ENCODE data around the gene EBF4. TPM values are rescaled to one million over a fixed set of nuclear protein-coding genes. Genes with fewer than 3 reads are reported as not detected.

EBF4 gene
- total RNA-seq, result 100 to 1,000 TPM in 1 of 4 donors, 1 to 10 TPM in 3; 3.7 to 101 (median 5.4) TPM

- Histone ChIP-seq H3K36me3 (no peaks in the 10 kb centered on the region), H3K27me3 (peaks cover 88% of the 10 kb centered on the region), H3K9me3 (no peaks in the 10 kb centered on the region), H3K4me1 (peaks cover 5 to 21% (median 14%) of the 10 kb centered on the region in 4 donors), H3K4me3 (peak within 1 kb of the TSS; percentile 41 to 58 (median 50)), H3K27ac (peak within 1 kb of the TSS; percentile 78 to 86 (median 82))
- DNase-seq, result peak; percentile 47
- WGBS, 2 donors (ENCODE audit: low coverage in 1 of 2), result 4 to 23% methylated on average over 4 to 38 of the region's 106 CpGs
- intact Hi-C loops (cut with DNase I; ENCODE audit: low total_unique reads) (loop anchor here (5.0 kb wide), 1 partner anchor 40 kb away; the partner anchor contains the start of gene NOP56), in situ Hi-C loops (cut with MboI; ENCODE audit: low pct_ligation_motif_present in 1 of 4, low pct_unique_long_range_greater_than_20kb in 1 of 4, low sequenced_read_pairs in 3 of 4) (no loop called here)
- no peak for TF ChIP-seq CTCF (IDR thresholded peaks at IDR 0.05)
- peak in 1 of 3 donors; percentile 26 for TF ChIP-seq POLR2AphosphoS5 (IDR thresholded peaks at IDR 0.05)
These were observed at the start of gene EBF4 for GRCh38 chr20:2692036-2692885. Gene EBF4, plus strand, starts transcription at chr20:2692780. Its CDS starts 866 bp downstream, at chr20:2693646.

- H3K36me3 ChIP-seq, result no peaks in the 10 kb centered on the region
- TF ChIP-seq EP300 (IDR thresholded peaks at IDR 0.05; ENCODE audit: low read depth) (no peak), POLR2AphosphoS5 (IDR thresholded peaks at IDR 0.05) (no peak), POLR2A (IDR thresholded peaks at IDR 0.05) (no peak), CTCF (IDR thresholded peaks at IDR 0.05) (no peak)
- in situ Hi-C loops (cut with MboI; ENCODE audit: low pct_ligation_motif_present in 1 of 4, low pct_unique_long_range_greater_than_20kb in 1 of 4, low sequenced_read_pairs in 3 of 4), result loop anchor here in 3 of 4 donors (10.0 kb wide), 2 partner anchors 119 to 179 kb away; no protein-coding TSS in a partner anchor
These were observed 48.9 kb upstream of the EBF4 start for GRCh38 chr20:2643708-2644107.

GRCh38 chr20:2651772-2652723 lies 40.5 kb upstream of the EBF4 start, which contains the start of gene NOP56:
Gene NOP56, plus strand, starts transcription at chr20:2652632. Its CDS starts 29 bp downstream, at chr20:2652661.
- H3K27me3 ChIP-seq, result no peaks in the 10 kb centered on the region
- TF ChIP-seq POLR2A (IDR thresholded peaks at IDR 0.05), result peak; percentile 77
- peak; percentile 92 to 95 (median 94) for TF ChIP-seq POLR2AphosphoS5 (IDR thresholded peaks at IDR 0.05)
- no peak for TF ChIP-seq CTCF (IDR thresholded peaks at IDR 0.05)
- TF ChIP-seq EP300 (IDR thresholded peaks at IDR 0.05; ENCODE audit: low read depth), result no peak
- H3K4me1 ChIP-seq, result peaks cover 9 to 27% (median 19%) of the 10 kb centered on the region in 4 donors
- peaks cover 0 to 18% (median 10%) of the 10 kb centered on the region in 4 donors for H3K36me3 ChIP-seq
- 0% methylated on average over 1 to 50 of the region's 101 CpGs for WGBS, 2 donors (ENCODE audit: low coverage in 1 of 2)
- peak; percentile 95 for DNase-seq
- in situ Hi-C loops (cut with MboI; ENCODE audit: low pct_ligation_motif_present in 1 of 4, low pct_unique_long_range_greater_than_20kb in 1 of 4, low sequenced_read_pairs in 3 of 4) (loop anchor here in 2 of 4 donors (10.0 kb wide), 2 partner anchors 127 to 137 kb away; no protein-coding TSS in a partner anchor), intact Hi-C loops (cut with DNase I; ENCODE audit: low total_unique reads) (loop anchor here (5.0 kb wide), 1 partner anchor 40 kb away; the partner anchor contains the start of gene EBF4)
- peak within 1 kb of the TSS; percentile 71 to 99 (median 86) for H3K4me3 ChIP-seq
- H3K9me3 ChIP-seq, result no peaks in the 10 kb centered on the region
- peak within 1 kb of the TSS; percentile 94 to 99 (median 96) for H3K27ac ChIP-seq

More at GRCh38 chr20:2643708-2644107, 48.9 kb upstream of the EBF4 start:
- H3K4me1 ChIP-seq, result no peaks in the 10 kb centered on the region
- WGBS, 2 donors (ENCODE audit: low coverage in 1 of 2), result 44% methylated on average over 1 of the region's 1 CpG; no CpG with 5 or more reads in 1 of the 2 donors
- H3K27ac ChIP-seq, result no peak overlapping the region
- no peak for DNase-seq
- no peaks in the 10 kb centered on the region for H3K9me3 ChIP-seq
- intact Hi-C loops (cut with DNase I; ENCODE audit: low total_unique reads), result loop anchor here (10.0 kb wide), 1 partner anchor 109 kb away; the partner anchor contains the start of gene TMC2
- H3K4me3 ChIP-seq, result no peak overlapping the region
- no peaks in the 10 kb centered on the region for H3K27me3 ChIP-seq
